Liver (tissue), 2 donors: ENCODE data around the gene VEZF1.

Experiments
- CTCF ChIP-seq: fragments of 150-350 bp; IDR thresholded peaks from 2 replicates; pipeline ENCODE4 v1.5.1; 2017; ENCODE audit warnings: improper control_type of control experiment, low read depth, low read length; ENCODE audit not compliant: missing input control
- TF ChIP-seq, protein P1 (sequence below): IDR thresholded peaks from 2 replicates; pipeline ENCODE4 v1.6.1; 2016; ENCODE audit warnings: antibody characterized with exemption
- TF ChIP-seq, protein P2 (sequence below): IDR thresholded peaks from 2 replicates; pipeline ENCODE4 v1.6.1; 2016; ENCODE audit warnings: antibody characterized with exemption
- donor health status: healthy.

- no peak for TF ChIP-seq CTCF
- TF ChIP-seq, protein P1, sequence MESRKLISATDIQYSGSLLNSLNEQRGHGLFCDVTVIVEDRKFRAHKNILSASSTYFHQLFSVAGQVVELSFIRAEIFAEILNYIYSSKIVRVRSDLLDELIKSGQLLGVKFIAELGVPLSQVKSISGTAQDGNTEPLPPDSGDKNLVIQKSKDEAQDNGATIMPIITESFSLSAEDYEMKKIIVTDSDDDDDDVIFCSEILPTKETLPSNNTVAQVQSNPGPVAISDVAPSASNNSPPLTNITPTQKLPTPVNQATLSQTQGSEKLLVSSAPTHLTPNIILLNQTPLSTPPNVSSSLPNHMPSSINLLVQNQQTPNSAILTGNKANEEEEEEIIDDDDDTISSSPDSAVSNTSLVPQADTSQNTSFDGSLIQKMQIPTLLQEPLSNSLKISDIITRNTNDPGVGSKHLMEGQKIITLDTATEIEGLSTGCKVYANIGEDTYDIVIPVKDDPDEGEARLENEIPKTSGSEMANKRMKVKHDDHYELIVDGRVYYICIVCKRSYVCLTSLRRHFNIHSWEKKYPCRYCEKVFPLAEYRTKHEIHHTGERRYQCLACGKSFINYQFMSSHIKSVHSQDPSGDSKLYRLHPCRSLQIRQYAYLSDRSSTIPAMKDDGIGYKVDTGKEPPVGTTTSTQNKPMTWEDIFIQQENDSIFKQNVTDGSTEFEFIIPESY, result no peak
- TF ChIP-seq, protein P2, sequence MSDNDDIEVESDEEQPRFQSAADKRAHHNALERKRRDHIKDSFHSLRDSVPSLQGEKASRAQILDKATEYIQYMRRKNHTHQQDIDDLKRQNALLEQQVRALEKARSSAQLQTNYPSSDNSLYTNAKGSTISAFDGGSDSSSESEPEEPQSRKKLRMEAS, result no peak
Measured at GRCh38 chr17:57947369-57947768, 40.7 kb downstream of the VEZF1 start.
